Measurements from ENCODE around the gene ZSCAN2.
A peak's percentile ranks its signal among the peaks of the same experiment; 100 is the strongest.
"Not testable (repeated sequence)": the region's sequence is repeated elsewhere in the genome, so short reads cannot be mapped to it uniquely, and the experiment has no call there.

ZSCAN2 gene

DNA sequence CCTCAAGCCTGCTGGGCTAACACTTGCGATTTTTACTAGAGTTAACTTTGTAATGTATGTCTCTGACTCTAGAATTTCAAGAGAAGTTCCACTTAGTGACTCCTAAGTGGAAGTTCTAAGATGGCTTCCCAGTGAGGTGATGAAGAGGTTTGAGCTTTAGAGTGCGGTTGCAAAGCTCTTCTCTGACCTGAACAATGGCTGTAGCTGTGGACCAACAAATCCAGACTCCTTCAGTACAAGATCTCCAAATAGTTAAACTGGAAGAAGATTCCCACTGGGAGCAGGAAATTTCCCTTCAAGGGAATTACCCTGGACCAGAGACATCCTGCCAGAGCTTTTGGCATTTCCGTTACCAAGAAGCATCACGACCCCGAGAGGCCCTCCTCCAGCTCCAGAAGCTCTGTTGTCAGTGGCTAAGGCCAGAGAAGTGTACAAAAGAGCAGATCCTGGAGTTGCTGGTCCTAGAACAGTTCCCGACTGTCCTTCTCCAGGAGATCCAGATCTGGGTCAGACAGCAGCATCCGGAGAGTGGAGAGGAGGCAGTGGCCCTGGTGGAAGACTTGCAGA lies 31.0 kb downstream of the ZSCAN2 start:
- TF ChIP-seq, protein P1, sequence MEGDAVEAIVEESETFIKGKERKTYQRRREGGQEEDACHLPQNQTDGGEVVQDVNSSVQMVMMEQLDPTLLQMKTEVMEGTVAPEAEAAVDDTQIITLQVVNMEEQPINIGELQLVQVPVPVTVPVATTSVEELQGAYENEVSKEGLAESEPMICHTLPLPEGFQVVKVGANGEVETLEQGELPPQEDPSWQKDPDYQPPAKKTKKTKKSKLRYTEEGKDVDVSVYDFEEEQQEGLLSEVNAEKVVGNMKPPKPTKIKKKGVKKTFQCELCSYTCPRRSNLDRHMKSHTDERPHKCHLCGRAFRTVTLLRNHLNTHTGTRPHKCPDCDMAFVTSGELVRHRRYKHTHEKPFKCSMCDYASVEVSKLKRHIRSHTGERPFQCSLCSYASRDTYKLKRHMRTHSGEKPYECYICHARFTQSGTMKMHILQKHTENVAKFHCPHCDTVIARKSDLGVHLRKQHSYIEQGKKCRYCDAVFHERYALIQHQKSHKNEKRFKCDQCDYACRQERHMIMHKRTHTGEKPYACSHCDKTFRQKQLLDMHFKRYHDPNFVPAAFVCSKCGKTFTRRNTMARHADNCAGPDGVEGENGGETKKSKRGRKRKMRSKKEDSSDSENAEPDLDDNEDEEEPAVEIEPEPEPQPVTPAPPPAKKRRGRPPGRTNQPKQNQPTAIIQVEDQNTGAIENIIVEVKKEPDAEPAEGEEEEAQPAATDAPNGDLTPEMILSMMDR (IDR thresholded peaks at IDR 0.05; ENCODE audit: low read depth, low read length, missing control alignments) = no peak
- peak overlapping the region; percentile 63 for H3K4me3 ChIP-seq (ENCODE audit: low read depth, low read length)
- DNase-seq (ENCODE audit: low read depth) = no peak

- no peak for DNase-seq (ENCODE audit: low read depth)
- H3K4me3 ChIP-seq (ENCODE audit: low read depth, low read length) = peak overlapping the region; percentile 63
- TF ChIP-seq, protein P1 (IDR thresholded peaks at IDR 0.05; ENCODE audit: low read depth, low read length, missing control alignments) = no peak
Measured at GRCh38 chr15:84633311-84634227, 32.8 kb downstream of the ZSCAN2 start.

DNA sequence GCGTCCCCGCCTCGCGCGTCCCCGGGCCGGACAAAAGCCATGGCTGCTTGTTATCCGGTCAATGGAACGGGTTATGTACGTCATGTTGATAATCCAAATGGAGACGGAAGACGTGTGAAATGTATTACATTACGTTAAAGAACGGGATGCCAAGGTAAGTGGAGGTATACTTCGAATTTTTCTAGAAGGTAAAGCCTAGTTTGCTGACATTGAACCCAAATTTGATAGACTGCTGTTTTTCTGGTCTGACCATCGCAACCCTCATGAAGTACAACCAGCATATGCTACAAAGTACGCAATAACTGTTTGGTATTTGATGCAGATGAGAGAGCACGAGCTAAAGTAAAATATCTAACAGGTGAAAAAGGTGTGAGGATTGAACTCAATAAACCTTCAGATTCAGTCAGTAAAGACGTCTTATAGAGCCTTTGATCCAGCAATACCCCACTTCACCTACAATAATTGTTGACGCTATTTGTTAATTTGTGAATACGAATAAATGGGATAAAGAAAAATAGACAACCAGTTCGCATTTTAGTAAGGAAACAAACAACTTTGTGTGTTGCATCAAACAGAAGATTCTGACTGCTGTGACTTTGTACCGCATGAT lies 33.5 kb downstream of the ZSCAN2 start:
- peak overlapping the region; percentile 63 for H3K4me3 ChIP-seq (ENCODE audit: low read depth, low read length)
- TF ChIP-seq, protein P1 (IDR thresholded peaks at IDR 0.05; ENCODE audit: low read depth, low read length, missing control alignments) = no peak
- DNase-seq (ENCODE audit: low read depth) = no peak

DNA sequence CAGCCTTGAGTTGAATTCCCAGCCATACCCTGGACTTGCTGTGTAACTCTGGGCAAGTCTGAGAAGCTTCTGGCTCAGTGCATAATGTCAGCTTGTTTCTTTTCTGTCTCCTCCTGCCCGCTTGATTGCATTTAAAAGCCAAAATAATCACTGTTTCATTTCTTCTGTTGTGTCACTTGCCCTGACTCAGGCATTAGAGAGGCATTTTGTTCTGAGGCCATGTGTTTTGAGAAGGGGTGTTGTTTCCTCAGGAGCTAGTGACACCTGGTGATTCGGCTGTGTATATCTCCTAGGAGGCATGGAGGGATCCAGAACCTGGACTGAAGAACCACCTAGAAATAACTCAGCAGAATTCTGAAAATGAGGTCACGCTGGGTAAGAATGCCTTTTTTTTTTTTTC lies 37.3 kb downstream of the ZSCAN2 start:
- TF ChIP-seq, protein P1 (IDR thresholded peaks at IDR 0.05; ENCODE audit: low read depth, low read length, missing control alignments) = peak; percentile 22
- no peak for DNase-seq (ENCODE audit: low read depth)

DNA sequence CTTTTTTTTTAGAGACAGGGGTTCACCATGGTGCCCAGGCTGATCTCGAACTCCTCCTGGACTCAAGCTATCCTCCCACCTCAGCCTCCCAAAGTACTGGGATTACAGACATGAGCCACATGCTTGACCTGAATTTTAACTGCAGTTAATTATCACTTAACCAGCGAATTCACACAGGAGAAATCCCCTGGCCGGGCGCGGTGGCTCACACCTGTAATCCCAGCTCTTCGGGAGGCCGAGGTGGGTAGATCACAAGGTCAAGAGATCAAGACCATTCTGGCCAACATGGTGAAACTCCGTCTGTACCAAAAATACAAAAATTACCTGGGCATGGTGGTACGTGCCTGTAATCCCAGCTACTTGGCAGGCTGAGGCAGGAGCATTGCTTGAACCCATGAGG lies 41.1 kb downstream of the ZSCAN2 start:
- H3K4me3 ChIP-seq (ENCODE audit: low read depth, low read length); DNase-seq (ENCODE audit: low read depth): not testable (repeated sequence)

More for the DNA sequence above, 37.3 kb downstream of the ZSCAN2 start:
- no peak overlapping the region for H3K4me3 ChIP-seq (ENCODE audit: low read depth, low read length)

DNA sequence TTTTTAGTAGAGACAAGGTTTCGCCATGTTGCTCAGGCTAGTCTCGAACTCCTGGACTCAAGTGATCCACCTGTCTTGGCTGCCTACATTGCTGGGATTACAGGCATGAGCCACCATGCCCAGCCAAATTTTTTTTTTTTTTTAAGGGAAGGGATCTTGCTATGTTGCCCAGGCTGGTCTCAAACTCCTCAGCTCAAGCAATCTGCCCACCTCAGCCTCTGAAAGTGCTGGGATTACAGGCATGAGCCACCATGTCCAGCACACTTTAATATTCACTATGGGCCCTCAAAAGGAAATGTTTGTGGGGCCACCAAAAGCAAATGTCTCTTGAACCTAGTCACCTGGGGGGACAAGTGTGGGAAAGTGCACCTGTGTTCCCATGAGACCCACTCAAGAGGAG lies 41.8 kb downstream of the ZSCAN2 start:
- not testable (repeated sequence) for DNase-seq (ENCODE audit: low read depth); H3K4me3 ChIP-seq (ENCODE audit: low read depth, low read length)

GRCh38 chr15:84643838-84644237 lies 43.0 kb downstream of the ZSCAN2 start:
- DNase-seq (ENCODE audit: low read depth) = no peak
- no peak overlapping the region for H3K4me3 ChIP-seq (ENCODE audit: low read depth, low read length)
- TF ChIP-seq, protein P1 (IDR thresholded peaks at IDR 0.05; ENCODE audit: low read depth, low read length, missing control alignments) = no peak
